ENCODE results near the gene RNASE3. TPM values are rescaled to one million over a fixed set of nuclear protein-coding genes. Genes with fewer than 3 reads are reported as not detected.
"Not testable (repeated sequence)": the region's sequence is repeated elsewhere in the genome, so short reads cannot be mapped to it uniquely, and the experiment has no call there.

RNASE3 gene
- total RNA-seq = not detected

GRCh38 chr14:20891126-20891825, at the start of gene RNASE3:
TSS of gene RNASE3 (plus strand) at chr14:20891385. CDS start at chr14:20891687, 302 bp downstream.
- intact Hi-C loops (cut with DNase I; ENCODE audit: low total_unique reads); H3K36me3 ChIP-seq; H3K4me3 ChIP-seq; DNase-seq; H3K9me3 ChIP-seq; H3K4me1 ChIP-seq; H3K27me3 ChIP-seq; H3K27ac ChIP-seq: not testable (repeated sequence)

- TF ChIP-seq CTCF (IDR thresholded peaks at IDR 0.05) = no peak
- TF ChIP-seq POLR2A (IDR thresholded peaks at IDR 0.05) = no peak
- H3K27me3 ChIP-seq = no peaks in the 10 kb centered on the region
- intact Hi-C loops (cut with DNase I; ENCODE audit: low total_unique reads) = no loop called here
- H3K4me1 ChIP-seq = no peaks in the 10 kb centered on the region
- H3K27ac ChIP-seq = no peak overlapping the region
- no peaks in the 10 kb centered on the region for H3K36me3 ChIP-seq
- DNase-seq = no peak
- H3K9me3 ChIP-seq = no peaks in the 10 kb centered on the region
- H3K4me3 ChIP-seq = no peak overlapping the region
Observed at GRCh38 chr14:20846560-20846959, 44.6 kb upstream of the RNASE3 start.

- Histone ChIP-seq H3K27ac (no peak overlapping the region), H3K4me1 (no peaks in the 10 kb centered on the region), H3K27me3 (no peaks in the 10 kb centered on the region), H3K4me3 (no peak overlapping the region), H3K36me3 (no peaks in the 10 kb centered on the region), H3K9me3 (no peaks in the 10 kb centered on the region)
- DNase-seq = no peak
- no peak for TF ChIP-seq CTCF (IDR thresholded peaks at IDR 0.05)
- no peak for TF ChIP-seq POLR2A (IDR thresholded peaks at IDR 0.05)
- intact Hi-C loops (cut with DNase I; ENCODE audit: low total_unique reads) = no loop called here
Observed at GRCh38 chr14:20848316-20848954, 42.8 kb upstream of the RNASE3 start.

GRCh38 chr14:20848955-20849570, 42.1 kb upstream of the RNASE3 start:
- no peak for DNase-seq
- H3K36me3 ChIP-seq = no peaks in the 10 kb centered on the region
- no peak for TF ChIP-seq POLR2A (IDR thresholded peaks at IDR 0.05)
- intact Hi-C loops (cut with DNase I; ENCODE audit: low total_unique reads) = no loop called here
- no peak overlapping the region for H3K27ac ChIP-seq
- H3K27me3 ChIP-seq = no peaks in the 10 kb centered on the region
- H3K9me3 ChIP-seq = no peaks in the 10 kb centered on the region
- no peaks in the 10 kb centered on the region for H3K4me1 ChIP-seq
- H3K4me3 ChIP-seq = no peak overlapping the region

- no peak overlapping the region for H3K27ac ChIP-seq
- no peak for DNase-seq
- intact Hi-C loops (cut with DNase I; ENCODE audit: low total_unique reads) = no loop called here
- no peaks in the 10 kb centered on the region for H3K36me3 ChIP-seq
- no peaks in the 10 kb centered on the region for H3K9me3 ChIP-seq
- no peaks in the 10 kb centered on the region for H3K4me1 ChIP-seq
- TF ChIP-seq POLR2A (IDR thresholded peaks at IDR 0.05) (no peak), CTCF (IDR thresholded peaks at IDR 0.05) (no peak)
- H3K27me3 ChIP-seq = no peaks in the 10 kb centered on the region
- H3K4me3 ChIP-seq = no peak overlapping the region
Observed at GRCh38 chr14:20853042-20853441, 38.1 kb upstream of the RNASE3 start.

- peak; percentile 18 to 27 for DNase-seq
- H3K27me3 ChIP-seq = no peaks in the 10 kb centered on the region
- intact Hi-C loops (cut with DNase I; ENCODE audit: low total_unique reads) = no loop called here
- H3K4me1 ChIP-seq = no peaks in the 10 kb centered on the region
- H3K27ac ChIP-seq = no peak overlapping the region
- H3K9me3 ChIP-seq = no peaks in the 10 kb centered on the region
- no peak overlapping the region for H3K4me3 ChIP-seq
- no peaks in the 10 kb centered on the region for H3K36me3 ChIP-seq
- peak; percentile 37 to 64 (median 53) for TF ChIP-seq CTCF (IDR thresholded peaks at IDR 0.05)
- TF ChIP-seq POLR2A (IDR thresholded peaks at IDR 0.05) = no peak
Observed at GRCh38 chr14:20855652-20856291, 35.4 kb upstream of the RNASE3 start.

Data from uterus (tissue), 4 donors.